ENCODE results near the gene CRYBB3. TPM values are rescaled to one million over a fixed set of nuclear protein-coding genes. Genes with fewer than 3 reads are reported as not detected.

CRYBB3 gene
- total RNA-seq, 1 donor from 2014 or later = not detected

DNA sequence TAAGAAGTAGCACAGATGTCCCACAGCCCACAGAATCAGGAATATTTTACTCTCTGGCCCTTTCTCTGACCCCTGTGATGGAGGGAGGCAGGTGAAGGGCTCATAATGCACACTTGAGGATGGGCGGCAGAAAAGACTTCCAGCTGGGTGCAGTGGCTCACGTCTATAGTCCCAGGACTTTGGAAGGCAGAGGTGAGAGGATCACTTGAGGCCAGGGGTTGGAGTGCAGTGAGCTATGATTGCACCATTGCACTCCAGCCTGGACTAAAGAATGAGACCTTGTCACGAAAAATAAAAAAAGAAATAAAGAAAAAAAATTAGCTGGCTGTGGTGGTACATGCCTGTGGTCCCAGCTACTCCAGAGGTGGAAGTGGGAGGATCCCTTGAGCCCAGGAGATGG, 13.5 kb upstream of the CRYBB3 start:
- Histone ChIP-seq H3K36me3 (peaks cover 49% of the 10 kb centered on the region), H3K9me3 (replicated peaks) (no peaks in the 10 kb centered on the region), H3K27me3 (ENCODE audit: low read depth) (no peaks in the 10 kb centered on the region), H3K4me1 (no peaks in the 10 kb centered on the region), H3K4me3 (no peak overlapping the region), H3K27ac (replicated peaks) (no peak overlapping the region)
- DNase-seq = no peak
- TF ChIP-seq, protein P1, sequence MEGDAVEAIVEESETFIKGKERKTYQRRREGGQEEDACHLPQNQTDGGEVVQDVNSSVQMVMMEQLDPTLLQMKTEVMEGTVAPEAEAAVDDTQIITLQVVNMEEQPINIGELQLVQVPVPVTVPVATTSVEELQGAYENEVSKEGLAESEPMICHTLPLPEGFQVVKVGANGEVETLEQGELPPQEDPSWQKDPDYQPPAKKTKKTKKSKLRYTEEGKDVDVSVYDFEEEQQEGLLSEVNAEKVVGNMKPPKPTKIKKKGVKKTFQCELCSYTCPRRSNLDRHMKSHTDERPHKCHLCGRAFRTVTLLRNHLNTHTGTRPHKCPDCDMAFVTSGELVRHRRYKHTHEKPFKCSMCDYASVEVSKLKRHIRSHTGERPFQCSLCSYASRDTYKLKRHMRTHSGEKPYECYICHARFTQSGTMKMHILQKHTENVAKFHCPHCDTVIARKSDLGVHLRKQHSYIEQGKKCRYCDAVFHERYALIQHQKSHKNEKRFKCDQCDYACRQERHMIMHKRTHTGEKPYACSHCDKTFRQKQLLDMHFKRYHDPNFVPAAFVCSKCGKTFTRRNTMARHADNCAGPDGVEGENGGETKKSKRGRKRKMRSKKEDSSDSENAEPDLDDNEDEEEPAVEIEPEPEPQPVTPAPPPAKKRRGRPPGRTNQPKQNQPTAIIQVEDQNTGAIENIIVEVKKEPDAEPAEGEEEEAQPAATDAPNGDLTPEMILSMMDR (IDR thresholded peaks at IDR 0.05; ENCODE audit: borderline replicate concordance) = no peak
- intact Hi-C loops (cut with micrococcal nuclease) = no loop called here

DNA sequence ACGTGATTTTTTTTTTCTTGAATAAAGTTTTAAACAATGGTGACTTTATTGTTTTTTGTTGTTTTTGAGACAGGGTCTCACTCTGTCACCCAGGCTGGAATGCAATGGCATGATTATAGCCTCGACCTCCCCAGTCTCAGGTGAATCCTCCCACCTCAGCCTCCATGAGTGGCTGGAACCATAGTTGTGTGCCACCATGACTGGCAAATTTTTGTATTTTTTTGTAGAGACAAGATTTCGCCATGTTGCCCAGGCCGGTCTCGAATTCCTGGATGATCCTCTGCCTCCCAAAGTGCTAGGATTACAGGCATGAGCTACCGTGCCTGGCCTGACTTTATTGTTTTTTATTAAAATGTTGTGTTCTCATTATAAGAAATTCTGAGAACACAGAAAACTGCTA, 12.2 kb upstream of the CRYBB3 start:
- no peak overlapping the region for H3K4me3 ChIP-seq
- DNase-seq = no peak
- no peaks in the 10 kb centered on the region for H3K27me3 ChIP-seq (ENCODE audit: low read depth)
- intact Hi-C loops (cut with micrococcal nuclease) = no loop called here
- TF ChIP-seq, protein P1 (IDR thresholded peaks at IDR 0.05; ENCODE audit: borderline replicate concordance) = no peak
- H3K27ac ChIP-seq (replicated peaks) = no peak overlapping the region
- no peaks in the 10 kb centered on the region for H3K9me3 ChIP-seq (replicated peaks)
- H3K36me3 ChIP-seq = peaks cover 61% of the 10 kb centered on the region
- H3K4me1 ChIP-seq = no peaks in the 10 kb centered on the region

GRCh38 chr22:25192406-25192805, 7.3 kb upstream of the CRYBB3 start:
- Histone ChIP-seq H3K4me3 (no peak overlapping the region), H3K36me3 (peaks cover 56% of the 10 kb centered on the region), H3K27me3 (ENCODE audit: low read depth) (no peaks in the 10 kb centered on the region), H3K4me1 (no peaks in the 10 kb centered on the region), H3K27ac (replicated peaks) (no peak overlapping the region), H3K9me3 (replicated peaks) (no peaks in the 10 kb centered on the region)
- TF ChIP-seq, protein P1 (IDR thresholded peaks at IDR 0.05; ENCODE audit: borderline replicate concordance) = no peak
- no peak for DNase-seq
- intact Hi-C loops (cut with micrococcal nuclease) = no loop called here

- DNase-seq = no peak
- no peak overlapping the region for H3K4me3 ChIP-seq
- H3K4me1 ChIP-seq = no peaks in the 10 kb centered on the region
- TF ChIP-seq, protein P1 (IDR thresholded peaks at IDR 0.05; ENCODE audit: borderline replicate concordance) = no peak
- no peak overlapping the region for H3K27ac ChIP-seq (replicated peaks)
- H3K36me3 ChIP-seq = peaks cover 51% of the 10 kb centered on the region
- intact Hi-C loops (cut with micrococcal nuclease) = no loop called here
- H3K9me3 ChIP-seq (replicated peaks) = no peaks in the 10 kb centered on the region
- no peaks in the 10 kb centered on the region for H3K27me3 ChIP-seq (ENCODE audit: low read depth)
Measured at GRCh38 chr22:25193130-25193529, 6.5 kb upstream of the CRYBB3 start.

DNA sequence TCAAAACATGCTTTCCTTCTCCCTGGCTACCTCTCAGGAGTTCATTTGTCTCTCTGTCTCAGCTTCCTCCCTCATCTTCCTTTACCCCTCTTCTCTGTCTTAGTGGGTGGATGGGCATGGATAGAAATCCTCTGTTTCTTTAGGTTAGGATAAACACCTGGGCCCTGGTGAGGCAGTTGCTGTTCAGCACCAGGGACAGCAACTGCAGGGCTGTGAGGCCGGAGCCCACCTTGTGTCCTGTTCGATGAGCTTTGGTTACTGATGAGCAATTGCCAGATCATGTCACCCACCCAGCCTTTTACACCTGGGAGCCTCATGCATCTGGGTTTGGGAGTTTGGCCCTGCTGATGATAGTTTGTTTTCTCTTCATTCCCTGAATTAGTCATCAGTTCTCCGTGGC, 6.1 kb upstream of the CRYBB3 start:
- H3K36me3 ChIP-seq = peaks cover 51% of the 10 kb centered on the region
- TF ChIP-seq, protein P1 (IDR thresholded peaks at IDR 0.05; ENCODE audit: borderline replicate concordance) = no peak
- intact Hi-C loops (cut with micrococcal nuclease) = no loop called here
- no peak overlapping the region for H3K27ac ChIP-seq (replicated peaks)
- H3K27me3 ChIP-seq (ENCODE audit: low read depth) = no peaks in the 10 kb centered on the region
- H3K4me1 ChIP-seq = no peaks in the 10 kb centered on the region
- no peak for DNase-seq
- no peaks in the 10 kb centered on the region for H3K9me3 ChIP-seq (replicated peaks)
- H3K4me3 ChIP-seq = no peak overlapping the region

DNA sequence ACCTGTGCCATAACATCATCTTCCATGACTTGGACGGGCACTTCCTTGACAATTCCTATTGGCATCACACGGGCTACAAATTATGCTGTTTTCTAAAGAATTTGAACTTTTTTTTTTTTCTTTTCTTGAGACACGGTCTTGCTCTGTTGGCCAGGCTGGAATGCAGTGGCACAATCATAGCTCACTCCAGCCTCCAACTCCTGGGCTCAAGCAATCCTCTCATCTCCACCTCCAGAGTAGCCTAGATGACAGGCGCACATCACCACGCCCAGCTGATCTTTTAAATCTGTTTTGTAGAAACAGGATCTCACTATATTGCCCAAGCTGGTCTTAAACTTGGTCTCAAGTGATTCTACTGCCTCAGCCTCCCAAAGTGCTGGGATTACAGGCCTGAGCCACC, 3.3 kb upstream of the CRYBB3 start:
- Histone ChIP-seq H3K4me3 (no peak overlapping the region), H3K27ac (replicated peaks) (no peak overlapping the region), H3K4me1 (no peaks in the 10 kb centered on the region), H3K9me3 (replicated peaks) (no peaks in the 10 kb centered on the region), H3K36me3 (peaks cover 43% of the 10 kb centered on the region), H3K27me3 (ENCODE audit: low read depth) (no peaks in the 10 kb centered on the region)
- no peak for DNase-seq
- TF ChIP-seq, protein P1 (IDR thresholded peaks at IDR 0.05; ENCODE audit: borderline replicate concordance) = no peak
- intact Hi-C loops (cut with micrococcal nuclease) = no loop called here
